RWPE1 (cell line): ENCODE measurements around the gene TDRD3.

Experiments used
- CTCF ChIA-PET: fragments of 350-600 bp; sonication (Branson Sonifier 250); formaldehyde crosslinking; extraction: SDS; loops from one replicate; lab custom pipeline; 2021; lab: Yijun Ruan, JAX
- POLR2A ChIA-PET: fragments of 400-600 bp; formaldehyde crosslinking; extraction: SDS; loops from one replicate; lab custom pipeline; 2020; ENCODE audit warnings: antibody characterized with exemption; ENCODE audit not compliant: low non-redundant PET; lab: Yijun Ruan, JAX
- DNase-seq: peaks from one replicate; pipeline ENCODE4 v3.0.0; 2012; ENCODE audit warnings: low spot score
- H3K27ac ChIP-seq: fragments of 450-650 bp; 2 replicates; pipeline ENCODE4 v1.5.1; 2017
- CTCF ChIP-seq: fragments of 450-650 bp; conservative IDR thresholded peaks from 2 replicates; pipeline ENCODE4 v1.5.1; 2017; ENCODE audit warnings: low read depth, mild to moderate bottlenecking

TDRD3 gene

GRCh38 chr13:60583911-60584753 lies 187.1 kb downstream of the TDRD3 start:
- no peak for TF ChIP-seq CTCF
- DNase-seq = no peak
- H3K27ac ChIP-seq = no peak overlapping the region
- ChIA-PET POLR2A (no interaction called here), CTCF (no interaction called here)

- TF ChIP-seq CTCF = no peak
- ChIA-PET POLR2A (no interaction called here), CTCF (no interaction called here)
- no peak for DNase-seq
- H3K27ac ChIP-seq = no peak overlapping the region
Observed at GRCh38 chr13:60584976-60585375, 188.0 kb downstream of the TDRD3 start.

DNA sequence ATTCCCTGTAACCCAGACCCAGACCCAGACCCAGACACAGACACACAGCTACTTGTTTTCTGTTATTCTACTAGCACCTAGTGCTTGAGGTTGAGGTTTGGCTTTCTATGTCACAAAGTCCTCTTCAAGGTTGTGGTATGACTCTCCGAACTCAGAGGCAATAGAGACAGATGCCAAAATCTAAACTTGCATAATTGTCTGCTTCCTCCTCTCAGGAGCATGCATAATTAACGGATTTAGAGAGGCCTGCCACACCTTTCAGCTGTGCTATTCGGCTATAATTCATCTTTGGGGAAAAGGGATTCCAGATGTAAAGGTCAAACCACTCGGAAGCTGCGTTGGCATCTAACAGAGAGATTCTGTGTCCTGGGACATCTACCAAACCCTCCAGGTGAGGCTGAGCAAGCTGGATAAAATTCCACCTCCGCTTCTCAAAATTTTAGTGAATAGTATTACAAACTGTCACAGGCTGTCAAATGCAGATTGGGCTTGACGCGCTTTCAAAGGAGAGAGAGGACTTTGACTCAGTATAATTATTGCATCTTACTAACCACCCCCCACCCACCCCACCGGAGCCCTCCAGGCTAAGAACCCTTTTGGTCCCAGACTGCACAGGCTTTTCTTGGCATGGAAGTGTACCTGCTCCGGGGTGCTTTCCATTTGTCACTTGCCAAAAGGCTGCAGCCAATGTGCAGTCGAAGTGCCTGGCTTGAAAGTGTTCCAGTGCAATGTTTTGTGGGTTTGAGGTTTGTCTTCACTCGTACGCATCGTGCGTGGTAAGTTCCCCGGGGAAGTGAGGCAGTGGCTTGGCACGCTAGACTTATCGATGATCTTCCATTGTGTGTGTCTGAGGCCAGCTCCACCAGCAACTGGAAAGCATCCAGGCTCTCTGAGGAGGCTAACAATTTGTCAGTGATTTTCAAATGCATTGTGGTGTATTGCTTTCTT lies 194.1 kb downstream of the TDRD3 start:
- ChIA-PET CTCF (interaction anchor here (0.6 kb wide), 1 partner anchor 399 kb away, joined by 3 read pairs; no protein-coding TSS in a partner anchor), POLR2A (no interaction called here)
- DNase-seq = peak; percentile 10
- H3K27ac ChIP-seq = peak overlapping the region; percentile 63
- no peak for TF ChIP-seq CTCF

DNA sequence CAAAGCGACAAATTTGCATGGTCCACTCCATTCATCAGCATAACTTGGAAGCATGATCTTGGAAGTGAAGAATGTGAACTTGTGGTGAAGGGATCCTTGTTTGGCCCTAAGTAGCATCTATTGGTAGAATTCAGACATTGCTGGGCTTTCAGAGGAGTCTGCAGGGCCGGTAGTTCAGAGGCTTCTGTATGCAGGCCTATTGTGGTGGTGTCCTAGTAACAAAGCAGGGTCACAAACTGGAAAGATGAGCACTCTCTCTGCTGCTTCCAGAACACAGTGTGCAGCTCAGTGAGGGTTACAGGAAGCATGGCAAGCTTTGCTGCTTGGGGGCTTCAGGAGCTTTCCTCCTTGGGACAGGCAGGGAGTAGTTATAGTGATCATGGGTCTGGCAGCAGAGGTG lies 206.0 kb downstream of the TDRD3 start:
- no peak for TF ChIP-seq CTCF
- H3K27ac ChIP-seq = no peak overlapping the region
- no peak for DNase-seq
- ChIA-PET CTCF (no interaction called here), POLR2A (no interaction called here)

DNA sequence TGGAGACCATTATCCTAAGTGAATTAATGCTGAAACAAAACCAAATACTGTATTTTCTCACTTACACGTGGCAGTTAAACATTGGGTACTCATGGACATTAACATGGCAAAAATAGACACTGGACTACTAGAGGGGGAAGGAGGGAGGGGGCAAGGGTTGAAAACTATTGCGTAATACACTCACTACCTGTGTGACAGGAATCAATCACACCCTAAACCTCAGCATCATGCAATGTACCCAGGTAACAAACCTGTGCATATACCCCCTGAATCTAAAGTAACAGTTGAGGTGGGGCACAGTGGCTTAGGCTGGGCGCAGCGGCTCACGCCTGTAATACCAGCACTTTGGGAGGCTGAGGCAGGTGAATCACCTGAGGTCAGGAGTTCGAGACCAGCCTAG lies 207.0 kb downstream of the TDRD3 start:
- H3K27ac ChIP-seq = no peak overlapping the region
- TF ChIP-seq CTCF = no peak
- ChIA-PET POLR2A (no interaction called here), CTCF (no interaction called here)
- DNase-seq = no peak

DNA sequence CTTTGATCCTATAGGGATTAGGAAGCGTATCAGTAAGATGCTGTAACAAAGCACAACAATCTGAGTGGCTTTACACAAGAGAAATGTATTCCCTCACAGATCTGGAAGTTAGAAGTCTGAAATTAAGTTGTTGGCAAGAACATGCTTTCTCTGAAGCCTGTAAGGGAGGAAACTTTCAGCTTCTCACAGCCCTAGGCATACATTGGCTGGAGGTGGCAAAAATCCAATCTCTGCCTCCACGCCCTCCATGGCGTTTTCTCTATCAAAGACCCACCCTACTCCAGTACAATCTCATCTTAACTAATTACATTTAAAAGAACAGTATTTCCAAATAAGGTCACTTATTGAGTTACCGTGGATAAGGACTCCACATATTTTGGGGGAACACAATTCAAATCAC lies 211.9 kb downstream of the TDRD3 start:
- no peak overlapping the region for H3K27ac ChIP-seq
- no peak for TF ChIP-seq CTCF
- POLR2A ChIA-PET = no interaction called here
- CTCF ChIA-PET = no interaction called here
- DNase-seq = no peak
